Kidney epithelial cell (primary cell): Measurements from ENCODE around the gene POU5F1. TPM values are rescaled to one million over a fixed set of nuclear protein-coding genes. Genes with fewer than 3 reads are reported as not detected.

Source experiments
- DNase-seq: peaks from one replicate; pipeline ENCODE4 v3.0.0-alpha.2; 2010; ENCODE audit warnings: low read depth
- H3K27me3 ChIP-seq: 2 replicates; pipeline ENCODE4 v1.6.0; 2011; ENCODE audit warnings: low read length; ENCODE audit not compliant: control insufficient read depth, insufficient read depth
- H3K36me3 ChIP-seq: 2 replicates; pipeline ENCODE4 v1.5.1; 2011; ENCODE audit warnings: low read length; ENCODE audit not compliant: control insufficient read depth, insufficient read depth
- H3K4me3 ChIP-seq: 2 replicates; pipeline ENCODE4 v1.5.1; 2011; ENCODE audit warnings: low read depth, mild to moderate bottlenecking, control low read depth, low read length
- CTCF ChIP-seq: IDR thresholded peaks from 2 replicates; pipeline ENCODE4 v1.5.1; 2011; ENCODE audit warnings: mild to moderate bottlenecking, moderate library complexity, low read length, control low read depth, inconsistent platforms; ENCODE audit not compliant: insufficient read depth, poor library complexity, severe bottlenecking
- total RNA-seq: library from RNA; depleted of rRNA; stranded (reverse); fragments of >200 nt; gene quantifications from 2 replicates; pipeline ENCODE4 v1.2.3, GENCODE V29; 2015

Gene POU5F1
- total RNA-seq, 1 donor from 2014 or later, result 0.21 TPM

- no peak overlapping the region for H3K4me3 ChIP-seq
- no peak for DNase-seq
- no peaks in the 10 kb centered on the region for H3K27me3 ChIP-seq
- H3K36me3 ChIP-seq, result no peaks in the 10 kb centered on the region
- TF ChIP-seq CTCF, result no peak
These were observed 44.7 kb downstream of the POU5F1 start for GRCh38 chr6:31125586-31126363.

GRCh38 chr6:31125162-31125561 lies 45.3 kb downstream of the POU5F1 start:
- Histone ChIP-seq H3K36me3 (no peaks in the 10 kb centered on the region), H3K4me3 (no peak overlapping the region), H3K27me3 (no peaks in the 10 kb centered on the region)
- TF ChIP-seq CTCF, result no peak
- DNase-seq, result no peak

- Histone ChIP-seq H3K36me3 (no peaks in the 10 kb centered on the region), H3K4me3 (no peak overlapping the region), H3K27me3 (no peaks in the 10 kb centered on the region)
- no peak for DNase-seq
- no peak for TF ChIP-seq CTCF
These were observed 47.4 kb downstream of the POU5F1 start for GRCh38 chr6:31122791-31123706.

- TF ChIP-seq CTCF, result no peak
- Histone ChIP-seq H3K4me3 (no peak overlapping the region), H3K27me3 (no peaks in the 10 kb centered on the region), H3K36me3 (no peaks in the 10 kb centered on the region)
- DNase-seq, result no peak
These were observed 49.2 kb downstream of the POU5F1 start for GRCh38 chr6:31121131-31121790.

GRCh38 chr6:31120151-31120915 lies 50.1 kb downstream of the POU5F1 start, which contains the start of gene CDSN:
TSS of gene CDSN (minus strand) at chr6:31120446. CDS start at chr6:31120419, 27 bp downstream.
- Histone ChIP-seq H3K36me3 (no peaks in the 10 kb centered on the region), H3K27me3 (no peaks in the 10 kb centered on the region), H3K4me3 (no peak within 1 kb of the TSS)
- TF ChIP-seq CTCF, result no peak
- DNase-seq, result no peak
